ENCODE results near the gene IFT25. TPM values are rescaled to one million over a fixed set of nuclear protein-coding genes. Genes with fewer than 3 reads are reported as not detected.

Gene IFT25
- total RNA-seq, 1 experiment from 2014 or later: 42.9 TPM

DNA sequence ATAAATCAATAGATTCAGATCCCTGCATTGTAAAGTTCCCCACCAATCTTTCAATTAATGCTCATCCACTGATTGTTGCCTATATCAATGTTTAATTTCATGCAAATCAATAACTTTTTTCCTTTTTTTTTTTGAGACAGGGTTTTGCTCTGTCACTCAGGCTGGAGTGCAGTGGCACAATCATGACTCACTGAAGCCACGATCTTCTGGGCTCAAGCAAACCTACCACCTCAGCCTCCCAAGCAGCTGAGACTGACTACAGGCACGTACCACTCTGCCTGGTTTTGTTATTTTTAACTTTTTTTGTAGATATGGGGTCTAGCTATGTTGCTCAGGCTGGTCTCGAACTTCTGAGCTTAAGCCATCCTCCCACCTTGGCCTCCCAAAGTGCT lies 25.8 kb downstream of the IFT25 start:
- TF ChIP-seq TCF7L2 (IDR thresholded peaks at IDR 0.05; ENCODE audit: low read depth, low read length) (no peak), POLR2AphosphoS5 (IDR thresholded peaks at IDR 0.05; ENCODE audit: low read depth, low read length) (no peak), SIN3A (IDR thresholded peaks at IDR 0.05; ENCODE audit: borderline replicate concordance, insufficient read depth, low read depth, low read length) (no peak)
- TF ChIP-seq, protein P1, sequence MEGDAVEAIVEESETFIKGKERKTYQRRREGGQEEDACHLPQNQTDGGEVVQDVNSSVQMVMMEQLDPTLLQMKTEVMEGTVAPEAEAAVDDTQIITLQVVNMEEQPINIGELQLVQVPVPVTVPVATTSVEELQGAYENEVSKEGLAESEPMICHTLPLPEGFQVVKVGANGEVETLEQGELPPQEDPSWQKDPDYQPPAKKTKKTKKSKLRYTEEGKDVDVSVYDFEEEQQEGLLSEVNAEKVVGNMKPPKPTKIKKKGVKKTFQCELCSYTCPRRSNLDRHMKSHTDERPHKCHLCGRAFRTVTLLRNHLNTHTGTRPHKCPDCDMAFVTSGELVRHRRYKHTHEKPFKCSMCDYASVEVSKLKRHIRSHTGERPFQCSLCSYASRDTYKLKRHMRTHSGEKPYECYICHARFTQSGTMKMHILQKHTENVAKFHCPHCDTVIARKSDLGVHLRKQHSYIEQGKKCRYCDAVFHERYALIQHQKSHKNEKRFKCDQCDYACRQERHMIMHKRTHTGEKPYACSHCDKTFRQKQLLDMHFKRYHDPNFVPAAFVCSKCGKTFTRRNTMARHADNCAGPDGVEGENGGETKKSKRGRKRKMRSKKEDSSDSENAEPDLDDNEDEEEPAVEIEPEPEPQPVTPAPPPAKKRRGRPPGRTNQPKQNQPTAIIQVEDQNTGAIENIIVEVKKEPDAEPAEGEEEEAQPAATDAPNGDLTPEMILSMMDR (IDR thresholded peaks at IDR 0.05): no peak
- TF ChIP-seq, protein P2, sequence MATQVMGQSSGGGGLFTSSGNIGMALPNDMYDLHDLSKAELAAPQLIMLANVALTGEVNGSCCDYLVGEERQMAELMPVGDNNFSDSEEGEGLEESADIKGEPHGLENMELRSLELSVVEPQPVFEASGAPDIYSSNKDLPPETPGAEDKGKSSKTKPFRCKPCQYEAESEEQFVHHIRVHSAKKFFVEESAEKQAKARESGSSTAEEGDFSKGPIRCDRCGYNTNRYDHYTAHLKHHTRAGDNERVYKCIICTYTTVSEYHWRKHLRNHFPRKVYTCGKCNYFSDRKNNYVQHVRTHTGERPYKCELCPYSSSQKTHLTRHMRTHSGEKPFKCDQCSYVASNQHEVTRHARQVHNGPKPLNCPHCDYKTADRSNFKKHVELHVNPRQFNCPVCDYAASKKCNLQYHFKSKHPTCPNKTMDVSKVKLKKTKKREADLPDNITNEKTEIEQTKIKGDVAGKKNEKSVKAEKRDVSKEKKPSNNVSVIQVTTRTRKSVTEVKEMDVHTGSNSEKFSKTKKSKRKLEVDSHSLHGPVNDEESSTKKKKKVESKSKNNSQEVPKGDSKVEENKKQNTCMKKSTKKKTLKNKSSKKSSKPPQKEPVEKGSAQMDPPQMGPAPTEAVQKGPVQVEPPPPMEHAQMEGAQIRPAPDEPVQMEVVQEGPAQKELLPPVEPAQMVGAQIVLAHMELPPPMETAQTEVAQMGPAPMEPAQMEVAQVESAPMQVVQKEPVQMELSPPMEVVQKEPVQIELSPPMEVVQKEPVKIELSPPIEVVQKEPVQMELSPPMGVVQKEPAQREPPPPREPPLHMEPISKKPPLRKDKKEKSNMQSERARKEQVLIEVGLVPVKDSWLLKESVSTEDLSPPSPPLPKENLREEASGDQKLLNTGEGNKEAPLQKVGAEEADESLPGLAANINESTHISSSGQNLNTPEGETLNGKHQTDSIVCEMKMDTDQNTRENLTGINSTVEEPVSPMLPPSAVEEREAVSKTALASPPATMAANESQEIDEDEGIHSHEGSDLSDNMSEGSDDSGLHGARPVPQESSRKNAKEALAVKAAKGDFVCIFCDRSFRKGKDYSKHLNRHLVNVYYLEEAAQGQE (IDR thresholded peaks at IDR 0.05; ENCODE audit: insufficient read depth in 1 of 2, low read depth in 2 of 2, low read length in 1 of 2): no peak
- intact Hi-C loops (cut with micrococcal nuclease; ENCODE audit: unreplicated experiment) (no loop called here), in situ Hi-C loops (cut with HindIII; ENCODE audit: low pct_unique_long_range_greater_than_20kb, low sequenced_read_pairs) (no loop called here)
- POLR2A ChIA-PET: no interaction called here
- no peaks in the 10 kb centered on the region for H3K4me1 ChIP-seq (ENCODE audit: control insufficient read depth, insufficient read depth, low read length)
- CTCF ChIA-PET: interaction anchor here (0.7 kb wide), 1 partner anchor 40 kb away, joined by 12 read pairs; no protein-coding TSS in a partner anchor
- no peaks in the 10 kb centered on the region for H3K36me3 ChIP-seq (ENCODE audit: control insufficient read depth, insufficient read depth, low read length)
- no peaks in the 10 kb centered on the region for H3K27me3 ChIP-seq (ENCODE audit: control insufficient read depth, insufficient read depth, low read length)
- no peak for ATAC-seq
- no peak overlapping the region for H3K4me3 ChIP-seq (ENCODE audit: low read depth in 2 of 2, low read length in 2 of 2)
- no peaks in the 10 kb centered on the region for H3K9me3 ChIP-seq (ENCODE audit: control insufficient read depth, insufficient read depth, low read depth, low read length)
- no peak overlapping the region for H3K27ac ChIP-seq (ENCODE audit: low read length)
- DNase-seq (ENCODE audit: low read depth, low spot score): no peak
- BruUV-seq (replicated peaks): no TSS peak

DNA sequence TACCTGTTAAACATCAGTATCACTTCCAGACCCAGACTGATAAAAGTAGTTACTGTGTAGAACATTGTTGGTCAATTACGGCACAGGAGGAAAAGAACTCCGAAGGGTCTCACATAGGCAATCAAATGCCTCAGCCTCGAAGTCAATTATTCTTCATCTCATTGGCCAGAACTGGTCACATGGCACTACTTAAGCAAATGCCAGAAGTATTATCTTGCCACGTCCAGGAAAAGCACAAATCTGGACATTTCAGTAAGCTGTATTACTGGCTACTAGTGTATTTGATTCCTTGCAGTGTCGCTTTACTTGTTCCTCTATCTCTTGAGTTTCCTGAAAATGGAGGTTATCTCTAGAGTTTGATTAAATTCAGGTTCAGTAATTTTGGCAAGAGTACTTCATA lies 27.2 kb downstream of the IFT25 start:
- CTCF ChIA-PET: no interaction called here
- no peaks in the 10 kb centered on the region for H3K36me3 ChIP-seq (ENCODE audit: control insufficient read depth, insufficient read depth, low read length)
- H3K9me3 ChIP-seq (ENCODE audit: control insufficient read depth, insufficient read depth, low read depth, low read length): no peaks in the 10 kb centered on the region
- H3K27ac ChIP-seq (ENCODE audit: low read length): no peak overlapping the region
- DNase-seq (ENCODE audit: low read depth, low spot score): no peak
- H3K4me3 ChIP-seq (ENCODE audit: low read depth in 2 of 2, low read length in 2 of 2): no peak overlapping the region
- ATAC-seq: no peak
- in situ Hi-C loops (cut with HindIII; ENCODE audit: low pct_unique_long_range_greater_than_20kb, low sequenced_read_pairs) (no loop called here), intact Hi-C loops (cut with micrococcal nuclease; ENCODE audit: unreplicated experiment) (no loop called here)
- no peak for TF ChIP-seq SIN3A (IDR thresholded peaks at IDR 0.05; ENCODE audit: borderline replicate concordance, insufficient read depth, low read depth, low read length)
- TF ChIP-seq, protein P1 (IDR thresholded peaks at IDR 0.05): no peak
- TF ChIP-seq, protein P2 (IDR thresholded peaks at IDR 0.05; ENCODE audit: insufficient read depth in 1 of 2, low read depth in 2 of 2, low read length in 1 of 2): no peak
- TF ChIP-seq POLR2AphosphoS5 (IDR thresholded peaks at IDR 0.05; ENCODE audit: low read depth, low read length): no peak
- TF ChIP-seq TCF7L2 (IDR thresholded peaks at IDR 0.05; ENCODE audit: low read depth, low read length): no peak
- no peaks in the 10 kb centered on the region for H3K4me1 ChIP-seq (ENCODE audit: control insufficient read depth, insufficient read depth, low read length)
- no TSS peak for BruUV-seq (replicated peaks)
- H3K27me3 ChIP-seq (ENCODE audit: control insufficient read depth, insufficient read depth, low read length): no peaks in the 10 kb centered on the region
- POLR2A ChIA-PET: no interaction called here

Measured in Panc1 (cell line).